HL-60/S4 treated with retinoic acid at 250 ng/mL for 4 days and 3 days (cell line): ENCODE results near the gene SLC8B1.

ENCODE experiments used
- in situ Hi-C: fragments of 300-500 bp; cut with MboI; formaldehyde crosslinking; loops from 2 replicates; pipeline ENCODE4 v1.7.0; 2022; ENCODE audit warnings: low sequenced_read_pairs

Gene SLC8B1

GRCh38 chr12:113251404-113252070 is 83.4 kb downstream of the SLC8B1 start:
- in situ Hi-C loops: no loop called here

- in situ Hi-C loops: no loop called here
These were observed 84.9 kb downstream of the SLC8B1 start for GRCh38 chr12:113250045-113250444.

GRCh38 chr12:113249546-113249945 is 85.4 kb downstream of the SLC8B1 start:
- in situ Hi-C loops: no loop called here

GRCh38 chr12:113248842-113249435 is 86.0 kb downstream of the SLC8B1 start:
- in situ Hi-C loops: no loop called here
